GM18907 (cell line): ENCODE measurements around the gene DCLK1.

ENCODE experiments used
- ATAC-seq: cut with Tn5 transposase; IDR thresholded peaks from one replicate; pipeline ENCODE4 v1.9.1; 2021; ENCODE audit warnings: mild to moderate bottlenecking, moderate library complexity; ENCODE audit not compliant: unreplicated experiment

DCLK1 gene

GRCh38 chr13:36131222-36131930, at the start of gene DCLK1:
DCLK1 (minus strand) TSS chr13:36131382.
- no peak for ATAC-seq

- ATAC-seq = no peak
Measured at GRCh38 chr13:36175621-36176020, 44.4 kb upstream of the DCLK1 start.

GRCh38 chr13:36174923-36175322, 43.7 kb upstream of the DCLK1 start:
- no peak for ATAC-seq

DNA sequence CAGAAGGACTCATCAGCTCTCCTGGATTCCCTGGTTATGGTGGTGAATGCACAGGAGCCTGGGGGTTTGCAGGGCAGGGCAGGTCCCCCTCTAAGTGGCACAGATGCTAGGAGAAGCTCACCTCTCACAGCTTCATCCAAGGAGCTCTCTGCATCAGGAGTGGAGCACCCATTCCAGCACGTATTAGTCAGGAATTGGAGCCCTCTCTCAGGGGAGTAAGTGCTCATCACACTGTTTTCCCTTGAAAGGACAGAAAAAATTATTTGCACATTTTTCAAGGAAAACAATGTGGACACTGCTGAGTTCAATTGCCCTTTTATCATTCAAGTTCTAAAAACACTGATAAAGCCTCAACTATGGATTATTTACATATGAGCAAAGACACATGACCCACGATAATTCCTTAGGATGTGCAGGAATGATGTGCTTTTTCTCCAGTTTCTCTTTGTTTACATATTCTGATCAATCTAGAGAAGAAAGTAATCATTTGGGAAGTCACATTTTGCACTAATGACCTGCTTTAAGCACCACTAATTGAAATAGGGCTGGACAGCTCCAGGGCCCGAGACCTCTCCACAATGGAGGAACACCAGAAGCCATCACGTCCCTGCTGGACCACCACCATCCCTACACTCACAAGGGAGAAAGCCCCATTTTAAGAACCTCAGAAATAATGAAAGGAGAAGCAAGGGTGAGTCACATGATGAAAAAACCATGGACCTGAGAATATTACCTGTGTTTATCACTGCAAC, 42.6 kb upstream of the DCLK1 start:
- ATAC-seq = no peak

GRCh38 chr13:36166046-36166445, 34.9 kb upstream of the DCLK1 start:
- no peak for ATAC-seq

DNA sequence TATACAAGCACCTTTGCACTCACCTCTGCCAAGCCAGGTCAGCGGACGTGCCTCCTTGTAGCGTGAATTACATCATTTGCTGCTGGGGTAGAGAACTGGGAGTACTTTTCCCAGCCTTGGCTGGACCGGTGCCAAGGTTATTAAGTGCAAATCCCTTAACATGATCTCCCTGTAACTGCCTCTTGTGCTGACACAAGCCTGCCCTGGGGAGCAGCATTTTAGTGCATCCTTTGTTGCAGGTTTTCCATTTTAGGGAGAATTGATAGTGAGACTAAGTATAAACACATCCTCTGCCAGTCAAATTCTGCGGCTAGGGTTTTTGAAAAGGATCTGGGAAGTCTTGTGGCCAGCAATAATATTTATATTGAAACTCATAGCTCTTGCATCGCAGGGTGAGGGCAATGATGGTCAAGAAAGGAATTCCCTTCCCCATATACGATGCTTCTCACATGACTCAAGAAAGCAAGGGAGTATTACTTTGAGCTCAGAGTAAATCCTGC, 32.7 kb upstream of the DCLK1 start:
- ATAC-seq = no peak

DNA sequence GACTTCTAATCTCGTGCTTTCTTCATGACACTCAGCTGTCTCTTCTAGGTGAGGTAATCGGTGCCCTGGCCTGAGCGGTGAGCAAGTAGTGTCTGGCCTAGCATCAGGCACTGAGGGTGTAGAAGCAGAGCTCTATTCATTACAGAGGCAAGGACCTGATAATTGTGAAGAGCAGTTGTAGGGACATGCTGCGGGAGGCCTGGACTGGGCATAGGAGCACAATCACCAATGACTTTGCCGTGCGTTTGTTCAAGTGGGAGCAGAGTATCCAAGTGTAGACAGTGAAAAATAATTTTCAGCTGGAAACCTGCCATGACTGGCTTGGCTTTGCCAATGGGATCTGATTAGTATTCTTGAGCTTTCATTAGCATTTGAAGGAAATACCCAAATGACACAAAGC, 32.1 kb upstream of the DCLK1 start:
- ATAC-seq = no peak

- ATAC-seq = no peak
Measured at GRCh38 chr13:36160297-36160696, 29.1 kb upstream of the DCLK1 start.

- no peak for ATAC-seq
Measured at GRCh38 chr13:36158611-36159010, 27.4 kb upstream of the DCLK1 start.

- ATAC-seq = no peak
Measured at GRCh38 chr13:36157480-36157879, 26.3 kb upstream of the DCLK1 start.

- ATAC-seq = no peak
Measured at GRCh38 chr13:36154567-36155291, 23.5 kb upstream of the DCLK1 start.

DNA sequence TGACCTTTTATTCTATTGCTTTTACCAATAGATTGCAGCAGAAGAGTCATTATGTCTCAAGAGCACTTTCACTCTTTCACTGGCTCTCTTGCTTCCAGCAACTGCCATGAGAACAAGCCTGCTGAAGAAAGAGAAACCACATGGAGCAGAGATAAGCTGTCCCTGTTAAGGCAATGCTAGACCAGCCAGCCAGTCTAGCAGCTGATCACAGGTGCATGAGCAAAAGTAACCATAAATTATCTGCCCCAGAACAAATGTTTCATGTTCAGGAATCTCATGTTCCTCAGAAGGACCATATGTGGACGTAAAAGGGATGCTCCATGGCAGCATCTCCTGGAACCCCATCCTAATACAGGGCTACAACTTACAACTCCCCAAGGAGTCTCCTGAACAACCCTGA, 20.4 kb upstream of the DCLK1 start:
- ATAC-seq = no peak

GRCh38 chr13:36148446-36148845, 17.3 kb upstream of the DCLK1 start:
- ATAC-seq = no peak

GRCh38 chr13:36147330-36147729, 16.1 kb upstream of the DCLK1 start:
- ATAC-seq = no peak

- ATAC-seq = no peak
Measured at GRCh38 chr13:36146511-36147269, 15.5 kb upstream of the DCLK1 start.

- no peak for ATAC-seq
Measured at GRCh38 chr13:36143738-36144137, 12.6 kb upstream of the DCLK1 start.

- no peak for ATAC-seq
Measured at GRCh38 chr13:36142735-36143134, 11.6 kb upstream of the DCLK1 start.

GRCh38 chr13:36135876-36136275, 4.7 kb upstream of the DCLK1 start:
- ATAC-seq = no peak

DNA sequence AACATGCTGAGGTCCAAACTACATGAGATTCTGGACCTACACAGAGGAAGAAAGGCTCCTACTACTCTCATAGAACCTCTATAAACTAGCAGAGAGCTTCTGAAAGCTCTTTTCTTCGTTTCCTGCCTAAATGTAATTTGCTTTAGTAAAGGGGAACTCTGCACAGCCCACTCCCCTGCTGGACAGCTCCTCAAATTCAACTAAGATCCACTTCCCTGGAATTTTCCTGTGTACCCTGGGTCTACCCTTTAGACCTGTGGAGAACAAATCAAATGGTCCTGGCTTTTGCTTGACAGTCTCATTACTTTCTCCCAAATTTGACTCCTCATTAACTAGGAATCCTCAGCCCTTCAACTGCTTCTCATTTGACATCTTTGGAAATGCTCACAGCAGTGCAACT, 3.5 kb upstream of the DCLK1 start:
- ATAC-seq = no peak

DNA sequence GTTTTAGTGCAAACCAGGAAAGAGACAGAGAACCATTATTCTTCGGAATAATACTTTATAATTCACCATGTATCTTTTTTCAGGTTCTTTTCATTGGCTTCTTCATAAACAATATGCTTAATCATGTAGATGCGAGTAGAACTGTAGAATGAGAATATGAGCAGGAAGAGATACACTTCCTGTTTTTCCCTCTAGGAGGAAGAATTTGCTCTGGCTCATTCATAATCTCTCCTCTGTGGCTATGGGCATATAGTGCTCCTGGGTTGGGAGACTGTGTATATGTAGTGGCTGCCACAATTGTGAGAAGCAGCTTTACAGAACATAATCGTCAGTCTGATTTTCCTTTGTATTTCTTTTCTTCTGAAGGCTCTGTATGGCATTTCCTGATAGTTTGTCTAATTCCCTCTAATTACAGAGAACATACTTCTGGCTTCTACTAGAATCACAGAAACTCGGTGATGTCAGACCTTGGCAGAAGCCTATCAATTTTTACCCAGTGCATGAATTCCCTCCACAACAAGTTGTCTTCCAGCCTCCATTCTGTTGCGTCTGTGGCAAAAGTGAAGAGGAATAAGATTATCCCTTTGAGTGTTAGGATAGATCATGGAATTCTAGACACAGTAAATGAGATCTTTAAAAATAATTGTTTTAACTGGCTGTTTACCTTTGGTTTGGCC, 2.9 kb upstream of the DCLK1 start:
- ATAC-seq = no peak
